Right ventricle myocardium superior (tissue), 1 donor: Measurements from ENCODE around the gene TEX53. TPM values are rescaled to one million over a fixed set of nuclear protein-coding genes. Genes with fewer than 3 reads are reported as not detected.

Experiments used
- ATAC-seq: fragments of 200-7000 bp; cut with Tn5 transposase; one replicate; pipeline ENCODE4 v1.9.1; 2020; ENCODE audit warnings: mild to moderate bottlenecking; ENCODE audit not compliant: poor library complexity
- DNase-seq: peaks from one replicate; pipeline ENCODE4 v3.0.0-alpha.2; 2020
- intact Hi-C: fragments of 100-400 bp; cut with DNase I; formaldehyde crosslinking; loops from one replicate; pipeline ENCODE4 v1.11.2; 2022
- total RNA-seq: library from RNA; stranded (reverse); fragmentation: NEBNext Ultra II Directional; extraction: Animal tissue kit (Norgen Biotek cat#: 25700); gene quantifications from one replicate; pipeline ENCODE4 v1.2.1, GENCODE V29; 2021
- donor health status: DM: no; HTN: yes; CAD: no; lungs with severe emphysema.

TEX53 gene
- total RNA-seq, 1 donor from 2014 or later, result not detected

DNA sequence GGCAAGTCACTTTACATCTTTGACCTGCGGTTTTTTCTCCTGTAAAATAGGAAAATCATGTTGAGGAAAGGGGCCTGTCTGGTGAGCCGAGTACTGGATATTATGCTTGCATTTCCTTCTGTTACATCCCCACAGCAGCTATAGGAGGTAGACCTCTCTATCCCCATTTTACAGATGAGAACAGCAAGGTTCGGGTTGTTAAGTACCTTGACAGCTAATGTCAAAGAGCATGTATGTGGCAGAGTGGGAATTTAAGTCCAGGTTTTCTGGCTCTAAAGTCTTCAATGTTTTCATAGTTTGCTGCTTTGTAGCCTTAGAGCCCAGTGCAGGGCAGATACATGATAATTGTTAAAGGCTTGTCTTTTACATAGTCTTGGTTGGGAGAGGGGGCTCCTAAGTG, 43.7 kb downstream of the TEX53 start:
- intact Hi-C loops, result no loop called here

DNA sequence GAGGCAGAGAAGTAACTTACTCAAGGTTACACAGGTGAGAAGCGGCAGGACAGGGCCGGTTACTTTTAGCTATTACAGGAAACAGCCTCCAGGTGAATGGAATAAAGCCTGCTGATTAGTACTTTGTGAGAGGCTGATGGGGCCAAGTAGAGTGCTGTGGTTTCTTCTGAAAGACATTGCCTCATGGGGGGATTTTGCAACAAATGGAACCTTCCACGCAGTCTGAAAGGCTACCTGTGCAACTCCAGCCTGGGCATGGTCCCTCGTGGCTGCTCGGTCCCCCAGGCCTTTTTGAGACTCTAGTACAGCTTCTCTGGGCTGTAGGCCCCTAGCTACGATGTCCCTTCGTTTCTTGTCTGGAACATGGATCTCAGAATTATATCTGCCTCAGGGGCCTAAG, 44.5 kb downstream of the TEX53 start:
- DNase-seq, result no peak
- ATAC-seq, result no peak
- intact Hi-C loops, result no loop called here

More for the DNA sequence above, 43.7 kb downstream of the TEX53 start:
- ATAC-seq, result no peak
- no peak for DNase-seq

DNA sequence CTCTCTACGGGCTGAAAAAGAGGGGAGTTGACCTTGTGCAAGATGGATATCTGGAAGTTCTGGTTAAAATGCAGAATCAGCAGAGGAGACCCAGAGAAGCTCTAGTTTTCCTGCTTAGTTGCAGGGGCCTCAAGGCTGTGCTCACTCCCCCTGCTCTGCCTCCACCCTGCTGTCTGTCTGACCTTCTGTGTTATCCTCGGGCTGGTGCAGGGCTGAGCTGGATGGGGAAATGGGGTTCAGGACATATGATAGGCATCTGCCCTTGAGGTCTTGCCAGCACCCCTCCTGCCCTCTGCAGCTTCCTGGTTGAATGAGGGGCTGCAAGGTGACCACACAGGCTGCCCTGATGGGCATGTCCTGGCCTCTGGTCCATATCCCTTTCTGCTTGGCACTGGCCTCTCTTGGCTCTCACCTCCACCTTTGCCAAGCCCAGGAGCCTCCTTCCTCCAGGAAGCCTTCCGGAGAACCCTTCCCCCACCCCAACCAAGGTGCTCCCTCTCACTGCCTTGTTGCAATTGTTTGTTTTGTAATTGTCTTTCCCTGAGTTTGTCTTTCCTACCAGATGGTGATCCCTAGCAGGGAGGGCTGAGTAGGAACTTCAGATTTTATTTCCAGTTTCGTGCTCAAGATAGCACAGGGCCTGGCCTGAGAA, 45.2 kb downstream of the TEX53 start:
- intact Hi-C loops, result no loop called here
- peak; percentile 2 for ATAC-seq
- no peak for DNase-seq

DNA sequence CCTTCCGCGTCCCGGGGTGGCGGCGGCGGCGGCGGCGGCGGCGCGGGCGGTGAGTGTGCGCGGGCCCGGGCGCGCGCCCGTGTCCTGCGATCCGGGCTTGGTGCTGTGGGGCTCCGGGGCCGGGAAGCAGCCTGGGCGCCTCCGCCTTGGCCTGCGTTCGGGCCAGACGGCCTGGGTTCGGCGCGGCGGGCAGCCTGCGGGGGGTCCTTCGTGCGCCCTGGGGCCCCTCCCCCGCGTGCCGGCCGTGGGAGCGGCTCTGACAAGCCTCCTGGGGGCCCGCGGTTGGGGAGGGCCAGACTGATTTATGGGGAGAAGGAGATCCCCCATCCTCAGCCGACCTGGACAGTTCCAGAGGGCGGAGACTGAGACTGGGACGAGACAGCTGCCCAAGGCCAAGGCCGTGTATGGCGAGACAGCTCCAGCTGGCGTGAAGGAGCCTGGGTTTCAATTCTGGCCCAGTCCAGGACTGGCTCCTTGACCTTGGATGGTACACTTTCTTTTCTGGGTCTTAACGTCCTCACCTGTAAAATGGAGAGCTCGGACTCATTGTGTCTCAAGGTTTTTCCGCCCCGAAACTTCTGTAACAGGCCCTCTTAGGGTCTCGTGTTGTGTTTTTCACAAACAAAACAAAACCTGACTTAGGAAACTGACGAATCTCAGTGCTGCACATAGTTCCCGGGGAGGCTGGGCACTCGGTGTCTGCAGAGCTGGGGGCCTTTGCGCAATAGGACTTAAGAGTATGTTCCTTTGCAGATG, 45.9 kb downstream of the TEX53 start:
- intact Hi-C loops, result no loop called here
- ATAC-seq (peak; percentile 89), DNase-seq (peak; percentile 67)

DNA sequence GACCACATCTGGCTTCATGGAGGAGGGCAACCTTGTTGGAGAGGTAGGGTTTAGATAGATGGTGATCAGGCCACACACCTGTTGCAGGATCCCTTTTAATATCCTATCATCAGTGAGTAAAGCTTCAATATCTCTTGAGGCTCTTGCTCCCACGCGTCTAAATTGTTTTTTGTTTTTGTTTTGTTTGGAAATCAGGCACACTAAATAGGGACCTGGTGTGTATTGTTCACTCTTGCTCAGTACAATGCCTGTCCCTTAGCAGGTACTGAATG, 49.1 kb downstream of the TEX53 start:
- ATAC-seq (no peak), DNase-seq (no peak)
- intact Hi-C loops, result no loop called here

DNA sequence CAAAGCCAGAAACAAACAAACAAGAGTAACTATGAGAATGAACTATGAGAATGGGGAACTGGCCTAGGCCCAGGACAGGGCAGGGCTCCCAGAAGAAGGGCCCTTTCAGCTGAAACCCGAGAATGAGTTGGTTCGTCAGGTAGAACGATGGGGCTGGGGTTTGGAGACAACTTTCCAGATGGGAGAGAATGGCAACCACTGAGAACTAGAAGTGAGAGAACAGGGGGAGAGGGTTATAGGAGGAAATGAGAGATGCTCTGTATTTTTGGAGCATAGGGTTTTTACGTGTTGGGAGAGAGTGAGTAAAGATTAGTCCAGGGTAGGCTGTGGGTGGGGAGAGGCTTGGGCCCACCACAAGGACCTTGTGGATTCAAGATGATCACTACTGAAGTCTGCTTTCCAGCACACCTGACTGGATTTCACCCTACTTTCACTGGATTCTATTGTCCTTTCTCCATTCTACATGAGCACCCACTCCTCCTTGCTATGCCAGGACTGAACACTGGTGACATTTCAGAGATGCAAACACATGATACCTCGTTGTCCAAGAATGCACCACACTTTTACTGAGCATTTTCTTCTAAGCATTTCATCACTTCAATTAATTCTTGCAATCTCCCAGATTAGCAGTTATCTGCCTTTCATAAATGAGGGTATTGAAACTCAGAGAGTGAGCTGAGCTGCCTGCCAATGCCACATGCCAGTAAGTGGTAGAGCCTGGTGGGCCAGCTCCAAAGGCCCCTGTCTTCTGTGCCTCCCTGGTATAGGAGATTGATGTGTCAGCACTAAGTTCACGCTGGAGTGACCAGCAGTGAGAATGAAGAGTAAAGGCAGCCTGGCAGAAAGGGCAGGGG, 49.7 kb downstream of the TEX53 start:
- no peak for ATAC-seq
- intact Hi-C loops, result no loop called here

DNA sequence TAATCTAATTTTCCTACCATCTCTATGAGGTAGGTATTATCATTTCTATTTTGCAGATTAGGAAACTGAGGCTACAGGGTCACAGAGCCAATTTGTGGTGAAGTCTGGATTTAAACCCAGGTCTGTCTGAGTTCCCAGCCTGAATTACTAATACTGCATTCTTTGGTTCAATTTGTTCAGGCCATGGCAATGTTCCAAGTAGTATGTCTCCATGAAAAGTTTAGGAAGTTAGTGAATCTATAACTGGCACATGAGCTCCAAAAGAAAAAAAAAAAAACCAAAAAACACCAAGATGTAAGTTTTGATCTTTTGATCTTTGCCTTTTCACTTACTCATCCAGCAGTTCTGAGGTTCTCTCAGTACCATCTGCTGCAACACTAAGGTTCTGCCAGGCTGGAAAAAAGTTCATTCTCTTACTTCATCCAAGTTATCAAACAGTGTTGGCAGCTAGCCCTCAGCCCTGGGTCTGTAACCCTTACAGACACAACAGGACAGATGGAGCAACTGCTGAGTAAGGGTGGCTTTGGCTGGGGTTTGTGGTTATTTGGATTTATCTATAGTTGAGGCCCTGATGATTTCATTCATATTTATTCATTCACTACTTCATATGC, 50.9 kb downstream of the TEX53 start:
- ATAC-seq (peak; percentile 18), DNase-seq (peak; percentile 67)
- intact Hi-C loops, result no loop called here

More for the DNA sequence above, 49.7 kb downstream of the TEX53 start:
- DNase-seq, result no peak

Other genes with a start within 250 kb of the TEX53 start
- 0.56 TPM for gene WHRN, start 152.3 kb downstream of the TEX53 start, total RNA-seq
- 60.2 TPM for gene ATP6V1G1, start 70.0 kb downstream of the TEX53 start, total RNA-seq
- gene TMEM268, start 46.5 kb downstream of the TEX53 start, total RNA-seq, result 2.7 TPM
- not detected for gene TEX48, start 24.4 kb upstream of the TEX53 start, total RNA-seq
- not detected for gene TNFSF15, start 148.2 kb upstream of the TEX53 start, total RNA-seq